HG03558 (cell line): ENCODE measurements around the gene FAM184A.

ENCODE experiments used
- ATAC-seq: cut with Tn5 transposase; IDR thresholded peaks from one replicate; pipeline ENCODE4 v1.9.1; 2021; ENCODE audit warnings: moderate number of reproducible peaks; ENCODE audit not compliant: unreplicated experiment; ENCODE audit errors: extremely low read depth

The FAM184A gene

DNA sequence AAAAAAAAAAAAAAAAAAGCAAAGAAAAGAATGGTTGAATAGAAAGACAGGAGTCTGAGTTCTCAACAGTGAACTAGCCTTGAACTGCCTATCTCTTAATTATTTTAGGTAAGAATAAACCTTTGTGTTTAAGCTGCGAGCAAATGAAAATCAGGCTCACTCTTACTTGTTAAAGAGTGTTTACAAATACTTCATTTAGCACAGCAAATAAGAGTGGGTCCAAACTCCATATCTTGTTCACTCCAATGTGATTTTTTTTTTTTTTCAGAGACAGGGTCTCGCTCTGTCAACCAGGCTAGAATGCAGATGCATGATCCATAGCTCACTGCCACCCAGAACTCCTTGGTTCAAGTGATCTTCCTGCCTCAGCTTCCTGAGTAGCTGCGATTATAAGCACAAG is 155.4 kb downstream of the FAM184A start:
- no peak for ATAC-seq

DNA sequence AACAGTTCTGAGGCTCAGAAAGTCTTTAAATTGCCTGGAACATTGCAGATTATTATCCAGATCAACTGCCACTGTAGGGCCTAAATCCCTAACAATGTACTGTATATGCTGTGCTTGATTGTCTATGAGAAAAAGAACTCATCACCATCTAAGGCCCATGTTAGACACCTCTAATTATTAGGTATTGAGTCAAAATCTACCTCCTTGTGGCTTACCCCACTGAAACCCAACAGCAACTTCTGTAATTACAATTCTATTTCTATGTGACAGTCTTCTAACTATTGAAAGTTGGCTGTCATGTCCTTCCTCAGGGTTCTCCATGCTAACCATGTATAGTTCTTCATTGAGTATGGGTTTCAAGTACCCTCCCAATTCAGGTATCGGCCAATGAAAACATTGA is 157.4 kb downstream of the FAM184A start:
- ATAC-seq = no peak

DNA sequence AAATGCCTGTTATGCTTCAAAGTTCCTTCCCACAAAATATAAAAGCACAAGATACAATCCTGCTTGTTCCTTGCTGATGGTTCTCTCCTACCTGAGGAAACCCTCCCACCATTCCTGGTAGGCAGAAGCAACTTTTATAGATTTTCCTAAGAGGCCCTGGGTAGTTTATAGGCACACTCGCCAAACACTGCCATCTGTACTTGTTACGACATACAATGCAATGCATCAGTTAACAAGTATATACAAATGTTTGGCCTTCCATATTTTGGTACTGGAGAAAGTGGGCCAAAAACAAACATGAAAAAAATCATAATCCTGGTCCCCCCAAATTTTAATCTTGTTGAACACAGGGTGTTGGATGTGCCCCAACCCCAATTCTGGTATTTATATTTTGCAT is 160.1 kb downstream of the FAM184A start:
- ATAC-seq = no peak

DNA sequence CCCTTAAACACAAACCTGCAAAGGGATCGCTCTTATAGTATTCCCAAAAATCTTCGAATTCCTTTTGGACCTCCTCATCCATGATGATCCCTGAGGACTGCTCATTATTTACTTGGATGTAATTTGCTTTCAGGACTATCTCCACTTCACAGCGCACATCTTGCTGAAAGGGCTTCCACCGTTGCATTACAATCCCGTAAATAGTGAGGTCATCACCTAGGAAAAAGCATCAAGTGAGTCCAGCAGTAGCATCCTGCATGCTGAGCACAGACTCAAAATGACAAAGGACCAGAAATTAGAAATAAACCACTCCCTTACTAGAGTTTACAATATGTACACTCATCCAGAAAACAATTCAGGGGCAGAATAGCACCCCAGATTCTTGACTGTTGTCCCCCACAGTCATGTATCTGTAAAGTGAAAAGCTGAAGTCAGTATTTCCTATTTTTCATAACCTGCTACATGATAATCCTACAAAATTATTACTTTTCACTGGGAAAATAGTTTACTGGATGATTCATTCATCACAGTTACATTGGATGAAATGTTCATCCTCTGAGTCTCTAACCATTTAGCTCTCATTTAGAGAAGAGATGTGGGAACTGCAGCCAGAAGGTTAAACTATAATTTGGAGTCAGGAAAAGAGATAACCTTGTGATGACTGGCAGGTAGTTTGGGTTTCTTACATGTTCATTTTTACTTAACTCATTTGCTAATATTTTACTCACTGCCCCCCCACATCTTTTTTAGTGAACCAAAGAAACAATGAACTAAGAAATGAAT is 160.7 kb downstream of the FAM184A start:
- ATAC-seq = no peak

DNA sequence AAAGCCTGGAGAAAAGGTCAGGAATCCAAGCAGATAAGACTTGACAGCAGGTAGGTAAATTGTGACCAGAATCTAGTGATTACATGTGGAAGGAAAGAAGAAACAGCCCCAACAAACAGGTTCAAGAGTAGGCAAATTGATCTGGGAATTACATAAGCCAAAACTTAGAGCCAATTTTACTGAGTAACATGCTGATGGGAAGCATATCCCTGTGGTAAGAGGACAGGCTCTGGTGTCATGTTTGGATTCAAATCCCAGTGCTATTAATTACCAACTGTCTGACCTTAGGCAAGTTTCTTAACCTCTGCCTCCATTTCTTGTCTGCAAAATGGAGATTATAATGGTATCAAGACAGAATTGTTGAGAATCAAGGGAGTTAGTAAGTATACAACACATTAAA is 163.9 kb downstream of the FAM184A start:
- ATAC-seq = no peak

DNA sequence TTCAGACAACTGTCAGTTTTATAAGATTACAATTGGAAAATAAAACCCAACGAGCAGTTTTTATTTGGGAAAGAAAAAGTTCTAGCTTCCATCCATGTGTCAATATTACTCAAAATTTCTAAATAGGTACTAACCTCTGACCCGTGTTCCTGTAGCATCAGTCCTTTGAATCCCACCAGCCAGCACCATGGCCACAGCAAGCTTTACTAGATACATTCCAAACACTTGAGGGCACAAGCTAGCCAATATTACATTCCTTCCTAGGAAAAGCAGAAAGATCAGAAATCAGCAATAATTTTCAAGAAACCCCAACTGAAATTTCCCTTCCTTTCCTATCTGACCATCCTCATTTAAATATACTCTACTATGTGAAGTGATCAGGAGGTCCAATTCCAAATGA is 165.3 kb downstream of the FAM184A start:
- ATAC-seq = no peak

DNA sequence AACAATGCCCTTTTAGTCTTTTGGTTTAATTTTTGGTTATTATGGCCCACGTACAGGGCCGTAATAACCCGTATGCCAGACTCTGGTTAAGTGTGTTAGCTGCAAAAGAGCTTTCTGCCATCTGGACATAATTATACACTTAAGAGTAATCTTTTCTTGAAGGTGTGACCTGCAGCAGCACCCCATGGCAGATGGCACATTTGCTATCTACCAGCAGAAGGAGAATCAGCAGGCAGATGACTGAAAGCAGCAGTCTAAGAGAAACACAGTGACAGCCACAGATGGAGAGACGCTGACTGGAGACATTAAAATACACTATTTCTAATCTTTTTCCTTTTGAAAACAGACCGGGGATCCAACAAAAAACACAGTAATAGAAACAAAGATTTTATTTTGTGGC is 165.8 kb downstream of the FAM184A start:
- no peak for ATAC-seq
